Ishikawa (cell line): ENCODE results near the gene TPRG1L.

ENCODE experiments used
- CEBPB ChIP-seq: IDR thresholded peaks from 2 replicates; pipeline ENCODE4 v1.6.1; 2012
- CREB1 ChIP-seq: IDR thresholded peaks from 2 replicates; pipeline ENCODE4 v1.6.1; 2012; ENCODE audit warnings: low read depth
- EGR1 ChIP-seq: IDR thresholded peaks from 2 replicates; pipeline ENCODE4 v1.6.1; 2012
- EP300 ChIP-seq: IDR thresholded peaks from 2 replicates; pipeline ENCODE4 v1.6.1; 2012; ENCODE audit warnings: borderline replicate concordance
- FOXM1 ChIP-seq: IDR thresholded peaks from 2 replicates; pipeline ENCODE4 v1.6.1; 2012; ENCODE audit warnings: low read depth, borderline replicate concordance
- MAX ChIP-seq: IDR thresholded peaks from 2 replicates; pipeline ENCODE4 v1.6.1; 2012
- NFIC ChIP-seq: IDR thresholded peaks from 2 replicates; pipeline ENCODE4 v1.6.1; 2012
- RAD21 ChIP-seq: IDR thresholded peaks from 2 replicates; pipeline ENCODE4 v1.6.1; 2012; ENCODE audit warnings: low read depth
- REST ChIP-seq: IDR thresholded peaks from 2 replicates; pipeline ENCODE4 v1.6.1; 2012; ENCODE audit warnings: low read depth, mild to moderate bottlenecking
- TAF1 ChIP-seq: IDR thresholded peaks from 2 replicates; pipeline ENCODE4 v1.6.1; 2012; ENCODE audit warnings: low read depth, mild to moderate bottlenecking
- TCF12 ChIP-seq: IDR thresholded peaks from 2 replicates; pipeline ENCODE4 v1.6.1; 2012; ENCODE audit warnings: low read depth
- TEAD4 ChIP-seq: IDR thresholded peaks from 2 replicates; pipeline ENCODE4 v1.6.1; 2012
- USF1 ChIP-seq: IDR thresholded peaks from 2 replicates; pipeline ENCODE4 v1.6.1; 2012
- YY1 ChIP-seq: IDR thresholded peaks from 2 replicates; pipeline ENCODE4 v1.6.1; 2012; ENCODE audit warnings: low read depth
- ZBTB7A ChIP-seq: IDR thresholded peaks from 2 replicates; pipeline ENCODE4 v1.6.1; 2012; ENCODE audit warnings: low read depth

TPRG1L gene

GRCh38 chr1:3617806-3618345 lies 6.9 kb upstream of the TPRG1L start:
- TF ChIP-seq FOXM1 = no peak
- no peak for TF ChIP-seq ZBTB7A
- no peak for TF ChIP-seq EGR1
- no peak for TF ChIP-seq NFIC
- TF ChIP-seq CREB1 = no peak
- TF ChIP-seq MAX = no peak

GRCh38 chr1:3618531-3618880 lies 6.3 kb upstream of the TPRG1L start:
- TF ChIP-seq EP300 (no peak), FOXM1 (no peak), USF1 (no peak), ZBTB7A (no peak), MAX (no peak), TEAD4 (no peak), YY1 (no peak), RAD21 (no peak), TAF1 (no peak), CEBPB (no peak), EGR1 (no peak), TCF12 (no peak), REST (no peak), CREB1 (no peak), NFIC (no peak)

- no peak; the same call in 1 of the 2 replicates for TF ChIP-seq MAX
- no peak for TF ChIP-seq TAF1
- TF ChIP-seq RAD21 = peak; percentile 83
These were observed 5.7 kb upstream of the TPRG1L start for GRCh38 chr1:3618881-3619671.

- TF ChIP-seq MAX (no peak), USF1 (peak; percentile 34; the same call in 1 of the 2 replicates)
These were observed 4.1 kb upstream of the TPRG1L start for GRCh38 chr1:3620708-3621107.

- TF ChIP-seq RAD21 = peak; percentile 42
These were observed 3.6 kb upstream of the TPRG1L start for GRCh38 chr1:3621151-3621671.

GRCh38 chr1:3623441-3624199 lies 1.2 kb upstream of the TPRG1L start:
- no peak for TF ChIP-seq REST
- no peak for TF ChIP-seq TAF1
- TF ChIP-seq YY1 = no peak
- TF ChIP-seq RAD21 = no peak
- no peak for TF ChIP-seq ZBTB7A
- no peak for TF ChIP-seq FOXM1
- TF ChIP-seq CREB1 = no peak
- TF ChIP-seq EGR1 = no peak
- TF ChIP-seq NFIC = no peak
- TF ChIP-seq TCF12 = no peak
- TF ChIP-seq EP300 = no peak
- TF ChIP-seq CEBPB = no peak
